A204.1 (cell line): ENCODE results near the gene PFKFB1.

ENCODE experiments used
- FAIRE-seq: peaks from 2 replicates; lab custom pipeline; 2012; peaks lifted over from hg19 to GRCh38; lab: Jason Lieb, UNC

Gene PFKFB1

DNA sequence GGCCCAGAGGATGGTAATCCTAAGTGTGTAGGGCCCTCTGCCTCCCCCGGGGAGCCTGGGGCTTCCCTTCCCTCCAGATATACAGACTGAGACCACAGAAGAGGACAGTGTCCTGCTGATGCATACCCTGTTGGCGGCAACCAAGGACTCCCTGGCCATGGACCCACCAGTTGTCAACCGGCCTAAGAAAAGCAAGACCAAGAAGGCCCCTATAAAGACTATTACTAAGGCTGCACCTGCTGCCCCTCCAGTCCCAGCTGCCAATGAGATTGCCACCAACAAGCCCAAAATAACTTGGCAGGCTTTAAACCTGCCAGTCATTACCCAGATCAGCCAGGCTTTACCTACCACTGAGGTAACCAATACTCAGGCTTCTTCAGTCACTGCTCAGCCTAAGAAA, 71.4 kb downstream of the PFKFB1 start:
- no peak for FAIRE-seq

- no peak for FAIRE-seq
Observed at GRCh38 chrX:54921427-54922021, 72.5 kb downstream of the PFKFB1 start.

DNA sequence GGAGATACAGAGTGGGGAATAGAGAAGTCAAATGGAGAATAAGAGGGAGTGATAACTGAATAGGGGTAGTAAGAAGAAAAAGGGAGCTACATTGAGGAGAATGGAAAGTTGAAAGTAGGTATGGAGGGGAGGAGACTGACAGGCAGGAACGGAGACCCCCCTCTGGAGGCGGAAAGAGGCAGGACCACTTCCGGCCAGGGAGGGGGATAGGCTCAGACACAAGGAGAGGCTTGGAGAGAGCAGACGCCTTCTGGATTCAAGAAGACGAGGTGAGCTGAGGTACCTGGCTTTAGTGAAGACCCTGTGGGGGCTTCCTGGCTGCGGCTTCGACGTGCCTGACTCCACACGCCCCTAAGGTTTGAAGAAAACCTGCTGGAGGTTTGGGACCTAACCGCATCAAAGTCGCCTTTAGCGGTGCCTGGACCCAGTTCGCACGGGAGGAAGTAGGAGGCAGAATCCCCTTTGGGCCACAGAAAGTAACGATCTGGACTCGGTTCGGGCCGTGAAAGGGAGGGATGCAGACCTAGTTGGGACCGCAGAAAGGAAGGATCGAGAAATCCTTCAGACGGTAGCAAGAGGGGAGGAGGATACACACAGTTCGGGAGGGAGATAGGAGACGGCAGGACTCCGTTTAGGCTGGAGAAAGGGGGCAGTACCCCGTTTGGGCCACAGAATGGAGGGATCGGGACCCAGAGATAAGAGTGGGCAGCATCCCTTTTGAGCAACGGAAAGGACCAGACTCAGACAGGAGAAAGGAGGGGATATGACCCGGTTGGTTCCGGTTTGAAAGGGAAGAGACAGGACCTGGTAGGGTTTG, 73.2 kb downstream of the PFKFB1 start, which contains the start of gene TRO:
TRO (plus strand) TSS at position 215 of the 817 bp plus-strand sequence. CDS start 1,423 bp downstream, outside the sequence.
- no peak for FAIRE-seq

GRCh38 chrX:54909941-54910340, 84.0 kb downstream of the PFKFB1 start:
- no peak for FAIRE-seq

- no peak for FAIRE-seq
Observed at GRCh38 chrX:54894159-54894558, 99.8 kb downstream of the PFKFB1 start.

DNA sequence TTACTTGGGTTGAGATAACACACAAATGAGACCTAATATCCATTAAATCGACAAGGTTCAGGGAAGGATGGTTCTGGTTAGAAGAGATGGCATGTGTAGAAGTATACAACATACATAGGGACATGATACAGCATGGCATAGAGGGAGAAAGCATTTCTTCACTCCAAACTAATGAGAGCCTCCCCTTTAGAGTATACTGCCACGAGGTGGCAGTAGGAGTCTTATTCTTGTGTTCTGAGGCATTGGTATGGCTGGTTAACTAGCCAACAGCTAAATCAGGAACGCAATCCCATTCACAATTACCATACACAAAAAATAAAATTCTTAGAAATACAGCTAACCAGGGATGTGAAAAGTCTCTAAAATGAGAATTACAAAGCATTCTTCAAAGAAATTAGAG, 102.4 kb downstream of the PFKFB1 start:
- FAIRE-seq, result peak; percentile 34

- no peak for FAIRE-seq
Observed at GRCh38 chrX:54885740-54886139, 108.2 kb downstream of the PFKFB1 start.
